ENCODE measurements around the gene TMEM17.

The TMEM17 gene

DNA sequence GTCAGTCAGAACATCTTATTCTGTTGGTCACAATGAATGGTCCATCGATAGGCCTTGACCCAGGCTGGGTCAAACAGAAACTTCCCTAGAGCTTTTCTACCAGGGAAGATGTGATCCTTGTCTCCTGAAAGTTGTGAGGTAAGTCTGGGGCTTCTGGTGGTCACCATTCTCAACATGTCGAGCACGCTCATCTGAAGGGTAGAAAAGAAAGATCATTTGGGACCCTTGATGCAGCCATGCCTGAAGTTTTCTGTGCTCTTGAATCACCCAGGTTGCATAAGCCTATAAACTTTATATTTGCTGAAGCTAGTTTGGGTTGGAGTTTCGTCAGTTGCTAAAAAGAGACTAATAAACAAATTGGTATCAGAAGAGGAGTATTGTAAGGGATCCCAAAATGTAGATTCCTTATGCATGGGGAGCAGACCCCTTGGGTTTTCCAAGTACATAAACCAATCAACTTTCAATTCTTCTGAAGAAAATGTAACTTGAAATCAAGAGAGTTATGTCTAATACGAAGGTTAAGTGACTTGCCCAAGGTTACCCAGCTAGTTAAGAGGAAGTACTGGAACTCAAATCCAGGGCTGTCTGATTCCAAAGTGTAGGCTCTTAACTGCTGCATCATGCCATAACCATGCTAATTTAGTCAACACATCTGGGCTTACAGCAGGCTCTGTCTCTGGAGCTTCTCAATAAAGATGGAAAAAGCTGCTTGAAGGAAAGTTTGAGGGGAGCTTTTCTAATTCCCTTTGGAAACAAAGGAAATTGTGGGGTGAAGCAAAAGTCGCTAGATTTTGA, 23.2 kb downstream of the TMEM17 start:
- TF ChIP-seq, protein P1, sequence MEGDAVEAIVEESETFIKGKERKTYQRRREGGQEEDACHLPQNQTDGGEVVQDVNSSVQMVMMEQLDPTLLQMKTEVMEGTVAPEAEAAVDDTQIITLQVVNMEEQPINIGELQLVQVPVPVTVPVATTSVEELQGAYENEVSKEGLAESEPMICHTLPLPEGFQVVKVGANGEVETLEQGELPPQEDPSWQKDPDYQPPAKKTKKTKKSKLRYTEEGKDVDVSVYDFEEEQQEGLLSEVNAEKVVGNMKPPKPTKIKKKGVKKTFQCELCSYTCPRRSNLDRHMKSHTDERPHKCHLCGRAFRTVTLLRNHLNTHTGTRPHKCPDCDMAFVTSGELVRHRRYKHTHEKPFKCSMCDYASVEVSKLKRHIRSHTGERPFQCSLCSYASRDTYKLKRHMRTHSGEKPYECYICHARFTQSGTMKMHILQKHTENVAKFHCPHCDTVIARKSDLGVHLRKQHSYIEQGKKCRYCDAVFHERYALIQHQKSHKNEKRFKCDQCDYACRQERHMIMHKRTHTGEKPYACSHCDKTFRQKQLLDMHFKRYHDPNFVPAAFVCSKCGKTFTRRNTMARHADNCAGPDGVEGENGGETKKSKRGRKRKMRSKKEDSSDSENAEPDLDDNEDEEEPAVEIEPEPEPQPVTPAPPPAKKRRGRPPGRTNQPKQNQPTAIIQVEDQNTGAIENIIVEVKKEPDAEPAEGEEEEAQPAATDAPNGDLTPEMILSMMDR (IDR thresholded peaks at IDR 0.05; ENCODE audit: low read length, missing control alignments): no peak
- DNase-seq (ENCODE audit: low read depth): no peak
- no peak overlapping the region for H3K4me3 ChIP-seq (replicated peaks; ENCODE audit: low read depth, low read length)

DNA sequence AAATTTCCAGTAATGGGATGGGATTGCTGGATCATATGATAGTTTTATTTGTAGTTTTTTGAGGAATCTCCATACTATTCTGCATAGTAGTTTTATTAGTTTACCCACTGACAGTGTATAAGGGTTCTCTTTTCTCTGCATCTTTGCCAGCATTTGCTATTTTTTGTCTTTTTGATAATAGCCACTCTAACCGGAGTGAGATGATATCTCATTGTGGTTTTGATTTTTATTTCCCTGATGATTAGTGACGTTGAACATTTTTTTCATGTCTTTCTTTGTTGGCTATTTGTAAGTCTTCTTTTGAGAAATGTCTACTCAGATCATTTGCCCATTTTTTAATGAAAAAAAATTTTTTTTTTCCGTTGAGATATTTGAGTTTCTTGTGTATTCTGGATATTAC, 26.1 kb downstream of the TMEM17 start:
- no peak overlapping the region for H3K4me3 ChIP-seq (replicated peaks; ENCODE audit: low read depth, low read length)
- TF ChIP-seq, protein P1 (IDR thresholded peaks at IDR 0.05; ENCODE audit: low read length, missing control alignments): no peak
- no peak for DNase-seq (ENCODE audit: low read depth)

DNA sequence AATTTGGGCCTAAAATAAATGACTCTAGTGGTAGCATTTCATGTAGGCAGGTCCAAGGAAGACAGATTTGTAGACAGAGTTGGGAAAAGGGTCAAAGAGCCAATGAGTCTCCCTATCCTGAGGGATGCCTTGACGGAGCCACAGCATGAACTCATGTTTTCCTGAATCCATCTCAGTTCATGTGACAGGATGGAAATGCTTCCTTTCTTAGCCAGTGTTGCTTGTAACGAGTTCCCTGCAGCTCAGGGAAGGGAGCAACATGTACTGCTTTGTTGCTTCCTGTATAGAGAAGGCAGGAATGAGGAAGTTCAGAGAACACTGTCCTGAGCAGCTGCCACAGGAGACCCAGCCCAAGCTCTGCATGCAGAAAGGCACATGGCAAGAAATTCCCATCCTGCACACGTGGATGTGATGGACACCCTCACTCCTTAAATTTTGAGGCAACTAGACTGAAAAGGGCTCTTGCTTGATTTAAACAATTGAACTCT, 27.9 kb downstream of the TMEM17 start:
- TF ChIP-seq, protein P1 (IDR thresholded peaks at IDR 0.05; ENCODE audit: low read length, missing control alignments): no peak
- peak; percentile 51 for DNase-seq (ENCODE audit: low read depth)

DNA sequence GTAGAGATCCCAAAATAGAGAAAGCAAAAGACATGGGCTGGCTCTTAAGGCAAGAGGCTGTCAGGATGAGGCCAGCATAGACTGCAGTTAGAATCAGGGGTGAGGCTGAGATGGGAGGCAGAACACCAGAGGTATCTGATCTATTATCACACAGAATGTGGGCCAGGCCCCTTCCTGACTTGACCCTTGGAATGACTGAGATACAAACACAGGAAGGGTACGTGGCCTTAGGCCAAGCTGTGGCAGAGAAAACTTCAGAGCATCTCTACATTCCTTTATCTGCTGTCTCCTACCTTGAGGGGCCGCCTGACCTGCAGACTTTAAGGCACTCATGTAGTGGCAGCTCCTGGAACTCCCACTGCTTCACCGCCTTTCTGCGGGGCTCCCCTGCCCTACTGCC, 28.4 kb downstream of the TMEM17 start:
- no peak overlapping the region for H3K4me3 ChIP-seq (replicated peaks; ENCODE audit: low read depth, low read length)
- TF ChIP-seq, protein P1 (IDR thresholded peaks at IDR 0.05; ENCODE audit: low read length, missing control alignments): no peak
- no peak for DNase-seq (ENCODE audit: low read depth)

More for the DNA sequence above, 27.9 kb downstream of the TMEM17 start:
- H3K4me3 ChIP-seq (replicated peaks; ENCODE audit: low read depth, low read length): no peak overlapping the region

DNA sequence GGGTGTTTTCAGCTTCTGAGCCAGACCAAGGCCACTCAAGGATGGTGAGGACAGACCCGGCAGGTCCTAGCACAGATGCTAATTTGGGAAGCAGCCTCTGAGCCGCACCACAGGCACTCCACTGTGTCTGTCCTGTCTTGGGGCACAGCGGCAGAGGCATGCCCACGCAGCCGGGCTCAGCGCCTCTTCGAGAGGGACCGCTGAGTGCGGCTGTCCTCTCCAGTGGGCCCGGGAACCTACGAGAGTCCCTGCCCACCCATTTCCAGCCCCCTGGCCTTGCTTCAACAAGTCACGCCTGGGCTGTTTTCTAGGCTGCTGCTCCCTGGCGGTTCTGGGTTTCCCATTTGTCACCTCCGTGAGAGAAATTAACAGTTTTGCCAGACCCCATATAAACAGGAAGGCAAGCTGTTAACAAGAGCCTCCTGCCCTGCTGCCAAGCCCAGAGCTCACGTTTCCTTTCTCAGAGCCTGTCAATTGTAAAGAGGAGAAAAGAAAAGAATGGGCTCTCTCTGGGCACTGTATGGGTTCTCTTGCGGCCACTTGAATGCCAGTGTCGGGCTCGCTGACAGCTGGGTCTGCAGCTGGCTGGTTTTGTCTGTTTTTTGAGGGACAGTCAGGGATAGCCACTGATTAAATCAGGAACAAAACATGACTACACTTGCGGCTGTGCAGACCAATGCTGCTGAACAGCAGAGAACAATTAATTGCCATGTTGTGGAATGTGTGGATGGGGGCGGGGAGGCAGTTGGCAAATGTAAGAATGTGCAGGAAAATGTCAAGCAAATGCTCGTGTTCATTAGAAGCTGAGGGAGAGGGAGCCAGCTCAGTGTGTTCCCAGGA, 30.6 kb downstream of the TMEM17 start:
- H3K4me3 ChIP-seq (replicated peaks; ENCODE audit: low read depth, low read length): no peak overlapping the region
- no peak for DNase-seq (ENCODE audit: low read depth)
- TF ChIP-seq, protein P1 (IDR thresholded peaks at IDR 0.05; ENCODE audit: low read length, missing control alignments): no peak

DNA sequence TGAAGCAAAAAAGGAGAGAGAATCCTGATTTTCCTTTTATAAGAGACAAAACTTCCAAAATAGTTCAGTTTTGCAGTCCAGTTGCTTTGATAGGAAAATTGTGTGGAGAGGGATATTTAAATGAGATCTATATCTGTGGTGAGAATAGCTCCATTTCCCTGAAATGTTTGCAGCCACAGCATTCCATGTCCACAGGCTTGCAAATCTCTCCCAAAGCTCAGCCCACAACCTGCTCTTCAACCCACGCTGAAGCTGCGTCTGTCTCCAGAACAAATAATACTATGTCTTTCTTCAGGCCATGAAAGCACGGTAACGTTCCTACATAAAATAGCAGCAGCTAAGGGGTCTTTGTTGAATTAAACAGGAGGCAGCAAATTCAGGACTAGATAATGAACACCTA, 31.8 kb downstream of the TMEM17 start:
- TF ChIP-seq, protein P1 (IDR thresholded peaks at IDR 0.05; ENCODE audit: low read length, missing control alignments): no peak
- H3K4me3 ChIP-seq (replicated peaks; ENCODE audit: low read depth, low read length): no peak overlapping the region
- no peak for DNase-seq (ENCODE audit: low read depth)

Measured in fibroblast of pulmonary artery (primary cell).